ENCODE results near the gene TSBP1. TPM values are rescaled to one million over a fixed set of nuclear protein-coding genes. Genes with fewer than 3 reads are reported as not detected.

Gene TSBP1
- total RNA-seq, 1 experiment from 2014 or later = not detected

DNA sequence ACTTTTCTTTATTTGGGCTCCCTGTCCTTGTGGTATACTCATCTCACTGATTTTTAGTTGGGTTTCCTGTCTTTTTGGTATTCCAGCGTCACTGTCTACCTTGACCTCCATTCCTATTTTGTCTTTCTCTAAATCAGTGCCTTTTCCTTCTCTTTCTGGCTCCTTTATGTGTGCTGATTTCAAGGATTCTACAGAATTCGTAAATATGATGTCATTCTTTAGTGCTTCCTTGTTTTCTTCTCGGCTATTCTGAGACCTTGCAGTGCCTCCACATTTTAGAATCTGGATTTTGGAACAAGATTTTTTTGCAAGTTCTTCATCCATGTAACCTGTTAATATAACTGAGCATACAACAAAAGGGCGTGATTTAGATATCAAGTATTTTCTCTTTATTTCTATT lies 78.0 kb downstream of the TSBP1 start:
- intact Hi-C loops (cut with micrococcal nuclease) = no loop called here
- Histone ChIP-seq H3K9me3 (ENCODE audit: control insufficient read depth in 1 of 2, insufficient read depth in 1 of 2, low read depth in 1 of 2, low read length in 2 of 2) (no peaks in the 10 kb centered on the region), H2AFZ (ENCODE audit: low read depth, low read length, poor library complexity, severe bottlenecking) (no peak overlapping the region), H3K36me3 (ENCODE audit: control insufficient read depth in 1 of 2, insufficient read depth in 2 of 2, low read length in 2 of 2) (no peaks in the 10 kb centered on the region), H4K20me1 (ENCODE audit: insufficient read depth) (no peaks in the 10 kb centered on the region), H3K9me2 (ENCODE audit: insufficient read depth) (no peaks in the 10 kb centered on the region), H3K4me1 (ENCODE audit: control insufficient read depth in 1 of 2, insufficient read depth in 2 of 2, low read length in 2 of 2) (no peaks in the 10 kb centered on the region), H3K4me3 (replicated peaks in 1 of 2; ENCODE audit: low read depth in 1 of 2, low read length in 2 of 2) (no peak overlapping the region), H3K9ac (ENCODE audit: low read length) (no peak overlapping the region), H3K27me3 (ENCODE audit: insufficient read depth, low read length) (0 out of 2 replicates have a peak, but pooled peaks cover 9% of the 10 kb centered on the region), H3K27ac (ENCODE audit: low read depth, low read length) (no peak overlapping the region), H3K4me2 (ENCODE audit: low read length) (no peak overlapping the region), H3K79me2 (ENCODE audit: insufficient read depth, low read length) (no peaks in the 10 kb centered on the region)
- ChIA-PET RAD21 (ENCODE audit: low non-redundant PET in 1 of 2, low total read pairs in 2 of 2, uncharacterized antibody in 2 of 2, unreplicated experiment in 2 of 2) (no interaction called here), CTCF (no interaction called here), POLR2A (no interaction called here)
- DNase-seq (ENCODE audit: low read depth, low spot score) (no peak), ATAC-seq (no peak)
- TF ChIP-seq, protein P1, sequence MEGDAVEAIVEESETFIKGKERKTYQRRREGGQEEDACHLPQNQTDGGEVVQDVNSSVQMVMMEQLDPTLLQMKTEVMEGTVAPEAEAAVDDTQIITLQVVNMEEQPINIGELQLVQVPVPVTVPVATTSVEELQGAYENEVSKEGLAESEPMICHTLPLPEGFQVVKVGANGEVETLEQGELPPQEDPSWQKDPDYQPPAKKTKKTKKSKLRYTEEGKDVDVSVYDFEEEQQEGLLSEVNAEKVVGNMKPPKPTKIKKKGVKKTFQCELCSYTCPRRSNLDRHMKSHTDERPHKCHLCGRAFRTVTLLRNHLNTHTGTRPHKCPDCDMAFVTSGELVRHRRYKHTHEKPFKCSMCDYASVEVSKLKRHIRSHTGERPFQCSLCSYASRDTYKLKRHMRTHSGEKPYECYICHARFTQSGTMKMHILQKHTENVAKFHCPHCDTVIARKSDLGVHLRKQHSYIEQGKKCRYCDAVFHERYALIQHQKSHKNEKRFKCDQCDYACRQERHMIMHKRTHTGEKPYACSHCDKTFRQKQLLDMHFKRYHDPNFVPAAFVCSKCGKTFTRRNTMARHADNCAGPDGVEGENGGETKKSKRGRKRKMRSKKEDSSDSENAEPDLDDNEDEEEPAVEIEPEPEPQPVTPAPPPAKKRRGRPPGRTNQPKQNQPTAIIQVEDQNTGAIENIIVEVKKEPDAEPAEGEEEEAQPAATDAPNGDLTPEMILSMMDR (IDR thresholded peaks at IDR 0.05 in 2 of 3, conservative IDR thresholded peaks at IDR 0.05 in 1 of 3; ENCODE audit: borderline replicate concordance in 1 of 3, insufficient read depth in 1 of 3, low read depth in 2 of 3, low read length in 2 of 3) = no peak
- no peak for TF ChIP-seq SIN3A (IDR thresholded peaks at IDR 0.05; ENCODE audit: low read depth)
- no peak for TF ChIP-seq EZH2 (IDR thresholded peaks at IDR 0.05)
- TF ChIP-seq, protein P2, sequence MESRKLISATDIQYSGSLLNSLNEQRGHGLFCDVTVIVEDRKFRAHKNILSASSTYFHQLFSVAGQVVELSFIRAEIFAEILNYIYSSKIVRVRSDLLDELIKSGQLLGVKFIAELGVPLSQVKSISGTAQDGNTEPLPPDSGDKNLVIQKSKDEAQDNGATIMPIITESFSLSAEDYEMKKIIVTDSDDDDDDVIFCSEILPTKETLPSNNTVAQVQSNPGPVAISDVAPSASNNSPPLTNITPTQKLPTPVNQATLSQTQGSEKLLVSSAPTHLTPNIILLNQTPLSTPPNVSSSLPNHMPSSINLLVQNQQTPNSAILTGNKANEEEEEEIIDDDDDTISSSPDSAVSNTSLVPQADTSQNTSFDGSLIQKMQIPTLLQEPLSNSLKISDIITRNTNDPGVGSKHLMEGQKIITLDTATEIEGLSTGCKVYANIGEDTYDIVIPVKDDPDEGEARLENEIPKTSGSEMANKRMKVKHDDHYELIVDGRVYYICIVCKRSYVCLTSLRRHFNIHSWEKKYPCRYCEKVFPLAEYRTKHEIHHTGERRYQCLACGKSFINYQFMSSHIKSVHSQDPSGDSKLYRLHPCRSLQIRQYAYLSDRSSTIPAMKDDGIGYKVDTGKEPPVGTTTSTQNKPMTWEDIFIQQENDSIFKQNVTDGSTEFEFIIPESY (IDR thresholded peaks at IDR 0.05; ENCODE audit: extremely low read depth, insufficient replicate concordance, low read length) = no peak
- no peak for TF ChIP-seq POLR2AphosphoS5 (IDR thresholded peaks at IDR 0.05; ENCODE audit: low read depth, low read length)
- TF ChIP-seq SP1 (IDR thresholded peaks at IDR 0.05; ENCODE audit: low read depth) = no peak
- no peak for TF ChIP-seq YY1 (IDR thresholded peaks at IDR 0.05; ENCODE audit: extremely low read depth, insufficient replicate concordance, low read depth, low read length)
- TF ChIP-seq SRF (IDR thresholded peaks at IDR 0.05; ENCODE audit: low read depth) = no peak
- no peak for TF ChIP-seq RAD21 (IDR thresholded peaks at IDR 0.05; ENCODE audit: low read depth)
- TF ChIP-seq CEBPB (IDR thresholded peaks at IDR 0.05; ENCODE audit: low read depth) = no peak
- no peak for TF ChIP-seq JUND (IDR thresholded peaks at IDR 0.05)
- TF ChIP-seq ZFX (IDR thresholded peaks at IDR 0.05) = no peak
- no peak for TF ChIP-seq REST (IDR thresholded peaks at IDR 0.05; ENCODE audit: low read depth)
- TF ChIP-seq TCF7L2 (IDR thresholded peaks at IDR 0.05; ENCODE audit: borderline replicate concordance, extremely low read depth, insufficient read depth, insufficient read length) = no peak
- TF ChIP-seq, protein P3, sequence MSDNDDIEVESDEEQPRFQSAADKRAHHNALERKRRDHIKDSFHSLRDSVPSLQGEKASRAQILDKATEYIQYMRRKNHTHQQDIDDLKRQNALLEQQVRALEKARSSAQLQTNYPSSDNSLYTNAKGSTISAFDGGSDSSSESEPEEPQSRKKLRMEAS (IDR thresholded peaks at IDR 0.05) = no peak
- no peak for TF ChIP-seq CBX3 (IDR thresholded peaks at IDR 0.05; ENCODE audit: low read depth)
- no peak for TF ChIP-seq EGR1 (IDR thresholded peaks at IDR 0.05; ENCODE audit: low read depth)
- no peak for TF ChIP-seq ATF3 (IDR thresholded peaks at IDR 0.05)
- TF ChIP-seq ELF1 (IDR thresholded peaks at IDR 0.05; ENCODE audit: borderline replicate concordance, low read depth) = no peak
- no TSS peak for BruUV-seq (replicated peaks)

Measured in HCT116 (cell line).